Stimulated activated CD4-positive, alpha-beta T cell treated with anti-CD3 and anti-CD28 coated beads, TNF-alpha, amount 100 ng/mL, for 48 hours (primary cell): ENCODE measurements around the gene TGFBR1.
A peak's percentile ranks its signal among the peaks of the same experiment; 100 is the strongest.

Experiments used
- DNase-seq, 3 donors: peaks; one replicate each; pipeline ENCODE4 v3.0.0-alpha.2; 2020; ENCODE audit warnings: low read depth in 3 of 3

Gene TGFBR1

DNA sequence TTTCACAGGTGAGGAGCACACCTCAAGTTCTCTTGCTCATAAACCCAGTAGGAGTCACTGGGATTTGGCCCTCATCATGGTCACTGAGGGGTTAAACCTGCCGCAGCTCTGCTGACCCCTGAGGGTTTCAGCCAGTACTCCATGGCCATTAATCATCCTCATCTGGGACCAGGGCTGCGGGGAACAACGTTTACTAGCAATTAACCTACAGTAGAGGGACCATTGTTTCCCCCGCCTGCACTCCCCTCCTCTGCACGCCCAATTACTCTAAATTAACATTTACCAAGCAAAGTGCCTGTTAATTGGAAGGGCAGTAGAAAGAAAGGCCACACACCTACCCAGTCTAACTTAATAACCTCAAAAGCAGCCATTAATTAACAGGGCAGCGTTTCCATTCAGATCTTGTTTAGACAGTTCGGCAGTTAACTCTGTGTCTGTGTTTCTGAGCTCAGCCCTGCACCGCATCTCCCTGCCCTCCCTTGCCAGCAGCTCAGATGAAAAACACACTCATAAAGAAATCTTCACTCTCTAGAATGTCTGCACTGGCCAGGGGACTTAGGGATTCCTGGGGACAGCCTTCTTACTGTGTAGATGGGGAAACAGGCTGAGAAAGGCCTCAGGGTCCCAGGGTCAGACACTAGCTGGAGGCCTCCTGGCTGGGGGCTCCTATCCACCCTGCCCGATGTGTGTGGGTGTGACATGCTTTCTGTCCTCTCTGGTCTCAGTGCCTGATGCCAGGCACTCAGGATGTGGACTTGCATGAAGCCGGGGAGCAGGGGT, 65.3 kb downstream of the TGFBR1 start:
- DNase-seq: no peak

DNA sequence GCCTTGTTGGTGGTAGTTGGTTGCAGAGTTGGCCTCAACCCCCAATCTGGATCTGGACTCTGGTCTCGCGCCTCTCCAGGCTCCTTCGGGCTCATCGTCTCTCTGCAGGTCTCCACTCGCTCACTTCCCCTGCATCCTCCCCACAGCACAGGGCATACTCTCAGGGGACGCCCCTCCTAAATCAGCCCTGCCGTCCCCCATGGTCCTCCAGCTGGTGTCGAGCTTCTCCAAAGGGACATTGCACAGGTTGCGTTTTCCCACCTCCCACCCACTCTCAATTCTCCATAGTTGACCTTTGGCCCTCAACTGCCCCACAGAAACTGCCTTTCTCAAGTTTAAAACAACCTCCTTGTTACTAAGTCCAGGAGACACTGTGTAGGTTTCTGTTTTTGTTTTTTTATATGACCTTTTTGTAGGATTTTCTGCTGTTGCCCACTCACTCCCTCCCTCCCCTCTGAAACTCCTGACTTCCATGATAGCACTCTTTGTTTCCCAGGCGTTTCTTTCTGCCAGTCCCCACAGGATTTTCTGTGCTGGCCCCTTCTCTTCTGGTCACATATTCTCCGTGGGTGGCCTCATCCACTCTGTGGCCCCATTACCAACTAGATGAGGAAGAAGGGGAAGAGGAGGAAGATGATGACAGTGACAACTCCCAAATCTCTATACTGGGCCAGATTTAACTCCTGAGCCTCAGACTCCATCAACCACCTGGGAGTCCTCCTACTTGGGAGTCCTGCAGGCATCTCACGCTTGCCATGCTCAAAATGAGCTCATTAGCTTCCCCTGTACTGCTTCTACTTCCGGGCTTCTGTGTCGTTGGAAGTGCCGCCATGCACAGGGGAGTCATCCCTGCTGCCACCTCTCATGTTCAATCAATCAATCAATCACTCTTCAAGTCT, 66.6 kb downstream of the TGFBR1 start:
- DNase-seq: no peak

DNA sequence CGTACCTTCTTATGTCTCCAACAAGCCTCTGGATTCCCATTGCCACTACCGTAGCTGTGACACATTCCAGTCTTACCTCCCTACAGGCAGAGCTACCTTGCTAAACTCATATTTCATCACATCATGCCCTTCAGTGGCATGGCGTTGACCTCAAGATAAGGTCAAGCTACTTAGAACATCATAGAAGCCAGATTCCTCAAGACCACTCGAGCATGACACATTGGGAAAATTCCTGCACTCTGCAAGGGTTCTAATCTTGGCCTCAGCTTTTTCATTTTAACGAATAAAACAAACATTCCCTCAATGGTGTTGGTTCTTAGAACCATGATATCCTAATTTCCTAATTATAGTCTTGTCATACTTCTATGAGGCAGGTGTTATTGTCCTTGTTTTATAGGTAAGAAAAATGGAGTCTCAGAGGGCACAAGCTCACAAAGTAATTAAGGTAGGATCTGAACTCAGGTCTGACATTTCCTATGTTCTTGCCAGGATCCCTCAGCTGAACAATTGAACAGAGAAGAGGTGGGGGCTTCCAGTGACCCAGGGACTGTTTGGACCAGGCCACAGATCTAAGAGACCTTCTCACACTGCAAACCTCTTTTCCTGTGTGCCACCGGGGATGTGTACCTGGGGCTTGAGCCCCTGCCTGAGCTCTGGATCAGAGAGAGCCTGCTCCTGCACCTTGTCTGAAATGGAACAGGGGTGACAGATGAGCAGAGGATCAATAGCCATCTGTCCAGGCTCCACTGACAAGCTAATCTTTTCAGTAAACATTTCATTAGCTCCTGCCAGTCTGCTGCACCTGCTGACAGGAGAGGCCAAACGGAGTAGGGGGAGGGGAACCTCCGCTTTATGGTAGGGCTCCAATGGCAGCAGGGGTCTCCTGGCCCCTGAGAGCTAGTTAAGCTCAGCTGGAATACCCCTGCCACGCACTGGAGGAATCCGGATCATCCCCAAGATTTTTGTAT, 67.5 kb downstream of the TGFBR1 start:
- DNase-seq: no peak

DNA sequence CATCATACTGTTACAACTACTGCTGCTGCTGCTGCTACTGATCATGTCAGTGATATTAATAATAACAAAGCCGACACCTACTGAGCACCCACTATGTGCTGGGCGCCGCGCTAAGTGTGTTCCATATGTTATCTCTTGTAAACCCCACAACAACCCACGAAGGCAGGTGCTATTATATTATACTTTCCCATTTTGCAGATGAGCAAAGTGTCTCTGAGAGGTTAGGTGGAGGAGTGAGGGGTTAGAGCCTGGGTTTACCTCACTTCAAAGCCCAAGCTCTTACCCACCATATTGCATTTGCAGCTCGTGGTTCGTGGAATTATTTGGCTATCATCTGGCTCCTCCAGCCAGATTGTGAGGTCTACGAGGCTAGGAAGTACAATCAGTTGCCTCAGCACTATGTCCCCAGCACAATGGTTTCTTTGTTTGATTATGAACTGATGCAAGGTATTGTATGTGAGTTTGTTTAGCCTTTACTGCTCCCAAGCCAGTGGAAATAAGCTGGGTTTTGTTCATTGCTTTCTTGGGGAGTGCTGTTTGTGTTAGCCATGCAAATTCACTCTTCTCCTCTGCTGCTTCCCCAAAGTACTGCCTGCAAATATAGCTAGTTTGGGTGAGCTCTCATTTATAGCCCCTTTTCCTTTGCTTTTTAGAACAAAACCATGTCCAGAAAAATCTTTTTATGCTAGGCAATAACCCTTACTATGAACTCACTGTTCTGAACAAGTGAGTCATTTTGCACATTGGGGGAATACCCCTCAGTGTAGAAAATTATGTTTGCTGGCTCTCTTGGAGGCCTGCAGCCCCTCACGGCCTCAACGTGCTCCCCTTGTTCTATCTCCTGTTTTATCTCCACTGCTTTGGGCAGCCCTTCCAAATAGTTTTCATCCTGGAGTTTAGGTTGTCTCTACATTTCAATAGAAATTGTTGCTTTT, 68.9 kb downstream of the TGFBR1 start:
- no peak for DNase-seq

DNA sequence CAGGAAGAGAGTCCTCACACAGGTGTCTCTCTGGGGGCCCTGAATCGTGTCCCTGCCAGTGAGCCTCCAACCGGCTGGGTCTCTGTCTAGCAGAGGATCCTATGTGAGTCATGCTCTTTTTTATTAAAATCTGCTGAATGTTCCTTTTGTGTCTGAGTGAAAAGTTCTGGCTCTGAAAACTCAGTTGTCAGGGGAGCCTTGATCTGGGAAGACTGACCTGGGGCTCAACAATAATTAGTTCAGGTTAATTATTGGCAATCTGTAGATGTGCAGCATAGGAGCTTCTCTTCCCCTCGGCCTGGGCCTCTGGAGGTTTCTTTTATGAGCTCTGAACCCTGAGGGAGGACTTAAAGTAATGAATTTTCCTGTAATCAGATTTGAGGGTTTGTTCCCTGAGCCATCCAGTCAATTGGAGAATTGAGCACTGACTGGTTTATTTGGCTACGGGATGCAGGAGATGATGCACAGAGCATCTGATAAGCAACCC, 71.7 kb downstream of the TGFBR1 start:
- no peak for DNase-seq

DNA sequence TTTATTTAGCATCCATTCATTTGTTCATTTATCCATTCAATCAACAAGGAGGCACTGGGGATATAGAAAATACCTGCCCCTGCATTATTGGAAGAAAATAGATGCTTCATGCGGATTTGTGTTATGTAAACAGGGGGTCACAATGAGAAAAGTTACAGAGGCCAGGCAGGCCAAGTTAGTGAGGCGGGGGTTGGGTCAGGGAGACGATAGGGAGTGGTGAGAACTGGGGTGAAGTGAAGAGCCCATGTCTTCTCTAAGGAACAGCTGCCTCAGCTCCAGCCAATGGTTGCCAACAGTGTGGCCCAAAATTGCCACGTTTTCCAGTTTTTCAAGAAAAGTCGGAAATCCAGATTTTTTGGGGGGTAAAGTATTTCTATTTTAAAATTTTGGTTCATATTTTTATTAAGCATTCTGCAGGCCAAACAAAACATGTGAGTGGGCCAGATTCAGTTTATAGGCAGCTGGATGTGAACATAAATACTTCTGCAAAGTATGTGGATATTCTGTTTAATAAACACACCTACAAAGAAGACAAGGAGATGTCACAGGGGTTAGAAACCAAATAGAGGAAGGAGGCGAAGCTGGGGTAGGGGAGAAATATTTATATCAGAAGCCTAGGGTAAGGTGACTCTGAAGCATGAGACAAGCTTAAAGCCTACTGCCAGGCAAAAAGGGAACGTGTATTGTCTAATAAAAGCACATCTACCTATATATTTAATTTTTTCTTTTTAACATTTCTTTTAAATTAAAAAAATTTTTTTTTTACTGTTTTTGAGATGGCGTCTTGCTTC, 72.9 kb downstream of the TGFBR1 start:
- DNase-seq: no peak

DNA sequence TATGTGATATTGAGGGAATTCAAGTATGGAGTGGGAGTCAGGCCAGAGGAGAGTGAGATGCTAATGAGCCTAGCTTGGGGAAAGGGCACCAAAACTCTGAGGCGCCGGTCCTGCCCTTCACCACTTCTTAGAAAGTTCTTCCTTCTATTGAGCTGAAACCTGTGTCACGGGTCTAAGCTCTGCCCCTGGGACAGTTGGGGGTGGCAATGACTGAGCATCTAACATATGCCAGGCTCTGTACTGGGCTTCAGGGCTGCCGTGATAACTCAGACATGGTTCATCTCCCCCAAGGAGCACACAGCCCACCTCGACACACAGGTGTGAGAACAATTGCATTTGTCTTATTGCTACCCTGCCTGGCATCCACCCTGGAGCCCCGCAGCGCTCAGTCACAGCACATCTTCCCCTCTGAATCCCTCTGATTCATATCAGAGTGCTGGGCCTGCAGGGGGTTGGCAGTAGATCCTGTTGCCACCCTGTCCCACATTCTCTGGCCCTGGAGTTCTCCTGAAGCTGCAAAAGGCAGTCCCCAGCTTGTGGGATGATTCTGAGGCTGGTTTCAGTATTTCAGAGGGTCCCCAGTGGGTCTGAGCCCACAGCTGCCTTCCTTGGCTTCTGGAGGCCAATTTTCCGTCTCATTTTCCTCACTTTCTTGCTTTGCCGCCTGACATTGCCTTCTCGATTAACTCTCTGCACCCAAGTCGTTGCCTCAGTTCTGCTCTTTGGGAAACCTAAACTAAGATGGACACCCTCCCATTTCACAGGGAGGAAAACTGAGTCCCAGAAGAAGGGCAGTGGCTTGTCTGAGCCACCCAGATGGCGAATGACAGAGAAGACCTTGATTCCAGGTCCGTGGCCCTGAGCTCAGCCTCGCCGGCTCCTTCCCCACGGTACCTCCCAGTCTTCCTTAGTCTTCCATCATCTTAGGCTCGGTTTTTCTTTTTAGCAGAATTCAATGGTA, 74.3 kb downstream of the TGFBR1 start:
- no peak for DNase-seq

DNA sequence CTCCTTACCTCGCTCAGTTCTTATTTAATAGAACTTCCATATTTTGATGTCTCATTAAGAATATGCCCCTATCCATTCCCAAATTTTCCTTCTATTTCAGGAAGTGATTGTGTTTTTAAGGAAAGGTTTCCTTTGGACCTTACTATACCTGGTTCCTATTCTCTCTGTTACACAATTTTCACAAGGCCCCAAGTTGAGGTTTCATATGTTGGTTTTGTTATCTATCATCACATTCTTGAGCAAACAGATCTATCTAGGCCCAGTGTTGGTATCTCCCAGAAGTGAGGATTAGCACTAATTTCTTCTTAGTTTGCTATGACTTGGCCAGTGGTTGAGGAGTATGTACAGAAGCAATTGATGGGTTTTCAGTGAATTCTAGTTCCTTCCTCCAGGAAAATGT, 75.3 kb downstream of the TGFBR1 start:
- no peak for DNase-seq

DNA sequence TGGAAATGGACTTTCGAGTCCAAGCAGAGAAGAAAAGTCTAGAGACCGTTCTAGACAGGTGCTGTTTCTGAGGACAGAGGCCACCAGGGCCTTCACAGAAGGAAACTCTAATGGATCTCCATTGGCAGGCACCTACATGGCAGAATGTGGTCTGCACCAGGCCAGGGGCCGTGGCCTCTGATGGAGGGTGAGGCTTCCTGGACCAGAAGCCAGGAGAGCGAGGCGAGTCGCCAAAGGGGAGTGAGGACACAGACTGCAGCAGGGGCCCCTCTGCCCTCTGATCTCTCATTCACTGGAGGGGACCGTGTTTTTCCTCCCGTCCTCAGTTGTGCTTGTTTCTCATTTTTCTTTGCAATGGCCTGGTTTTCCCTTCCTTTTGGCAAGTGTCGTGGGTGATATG, 75.7 kb downstream of the TGFBR1 start:
- DNase-seq: no peak

DNA sequence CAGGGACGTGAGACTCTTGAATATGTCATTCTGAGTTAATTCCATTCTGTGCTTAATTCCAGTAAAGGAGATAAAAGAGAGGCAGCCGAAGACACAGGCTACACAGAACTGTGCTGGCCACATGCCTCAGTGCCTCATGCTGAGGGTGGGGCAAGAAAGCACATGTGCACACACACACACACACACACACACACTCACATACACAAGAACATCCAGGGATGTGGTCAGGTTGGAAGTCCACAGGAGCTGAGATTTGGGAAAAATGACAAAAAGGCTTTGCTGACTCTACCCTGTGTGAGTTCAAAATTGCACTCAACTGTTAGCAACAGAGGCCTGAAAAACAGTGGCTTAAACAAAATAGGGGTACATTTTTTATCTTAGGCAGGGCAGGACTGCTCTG, 76.3 kb downstream of the TGFBR1 start:
- no peak for DNase-seq

DNA sequence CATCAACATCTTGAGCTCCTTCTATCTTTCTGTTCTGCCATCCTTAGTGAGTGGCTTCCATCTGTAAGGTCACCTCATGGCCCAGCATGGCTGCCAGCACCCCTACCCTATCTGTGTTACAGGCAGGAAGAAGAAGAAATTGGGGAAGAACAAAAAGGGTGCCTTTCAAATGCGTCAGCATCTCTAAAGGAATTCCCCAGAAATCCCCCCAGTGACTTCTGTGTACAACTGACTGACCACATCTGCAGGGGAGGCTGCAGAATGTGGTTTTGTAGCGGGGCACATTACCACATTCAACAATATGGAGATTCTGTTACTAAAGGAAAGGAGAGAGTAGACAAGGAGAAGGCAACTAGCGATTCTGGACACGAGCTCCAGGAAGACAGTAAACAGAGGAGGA, 76.7 kb downstream of the TGFBR1 start:
- DNase-seq: no peak

DNA sequence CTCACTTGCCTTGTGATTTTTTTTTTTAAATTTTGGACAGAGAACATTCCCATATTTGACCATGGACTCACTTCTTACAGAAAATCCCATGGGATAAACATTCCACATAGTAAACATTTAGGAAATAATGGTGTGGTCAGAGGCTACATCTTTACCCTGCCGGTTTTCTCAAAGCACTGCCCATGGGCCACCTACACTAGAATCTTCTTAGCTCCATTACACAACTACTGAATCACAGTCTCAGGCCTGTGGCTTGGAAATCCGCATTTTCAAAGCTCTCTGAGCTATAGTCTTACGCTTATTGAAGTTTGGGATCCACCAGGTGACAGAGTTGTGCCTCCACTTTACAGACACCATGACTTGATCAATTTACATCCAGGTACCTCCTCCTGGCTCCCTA, 77.4 kb downstream of the TGFBR1 start:
- no peak for DNase-seq

DNA sequence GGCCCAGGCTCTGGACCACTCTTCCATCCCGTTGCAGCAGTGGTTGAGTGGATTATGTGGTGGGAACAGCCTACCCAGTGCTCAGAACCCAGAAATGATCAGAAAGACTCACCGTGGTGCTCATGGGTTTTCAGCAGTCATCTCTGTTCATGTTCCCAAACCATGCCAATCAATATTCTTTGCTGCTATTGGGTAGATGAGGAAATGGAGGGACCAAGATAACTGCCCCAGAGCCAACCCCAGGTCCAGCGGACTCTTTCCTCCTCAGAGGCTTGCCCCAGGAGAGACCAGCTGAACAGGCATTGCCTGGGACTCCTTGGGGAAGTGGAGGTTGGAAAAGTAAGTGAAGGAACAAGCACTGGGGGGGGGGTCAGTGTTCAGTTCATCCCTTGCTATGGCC, 78.7 kb downstream of the TGFBR1 start:
- DNase-seq: no peak

DNA sequence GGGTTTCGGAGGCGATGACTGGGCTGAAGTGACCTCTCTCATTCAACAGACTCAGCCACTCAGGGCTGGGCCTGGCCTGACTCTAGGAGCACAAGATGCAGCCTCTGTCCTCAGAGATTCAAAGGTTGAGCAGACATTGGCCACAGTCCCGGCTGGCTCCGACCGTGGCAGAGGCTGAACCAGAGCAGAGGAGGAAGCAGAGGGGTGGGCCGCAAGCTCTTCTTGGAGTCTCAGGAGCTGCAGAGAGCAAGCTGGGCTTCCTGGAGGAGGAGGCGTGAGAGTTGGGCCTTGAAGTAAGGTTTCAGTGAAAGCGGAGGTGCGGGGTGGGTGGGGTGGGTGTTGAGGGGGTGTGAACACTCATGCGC, 79.2 kb downstream of the TGFBR1 start:
- DNase-seq: no peak

DNA sequence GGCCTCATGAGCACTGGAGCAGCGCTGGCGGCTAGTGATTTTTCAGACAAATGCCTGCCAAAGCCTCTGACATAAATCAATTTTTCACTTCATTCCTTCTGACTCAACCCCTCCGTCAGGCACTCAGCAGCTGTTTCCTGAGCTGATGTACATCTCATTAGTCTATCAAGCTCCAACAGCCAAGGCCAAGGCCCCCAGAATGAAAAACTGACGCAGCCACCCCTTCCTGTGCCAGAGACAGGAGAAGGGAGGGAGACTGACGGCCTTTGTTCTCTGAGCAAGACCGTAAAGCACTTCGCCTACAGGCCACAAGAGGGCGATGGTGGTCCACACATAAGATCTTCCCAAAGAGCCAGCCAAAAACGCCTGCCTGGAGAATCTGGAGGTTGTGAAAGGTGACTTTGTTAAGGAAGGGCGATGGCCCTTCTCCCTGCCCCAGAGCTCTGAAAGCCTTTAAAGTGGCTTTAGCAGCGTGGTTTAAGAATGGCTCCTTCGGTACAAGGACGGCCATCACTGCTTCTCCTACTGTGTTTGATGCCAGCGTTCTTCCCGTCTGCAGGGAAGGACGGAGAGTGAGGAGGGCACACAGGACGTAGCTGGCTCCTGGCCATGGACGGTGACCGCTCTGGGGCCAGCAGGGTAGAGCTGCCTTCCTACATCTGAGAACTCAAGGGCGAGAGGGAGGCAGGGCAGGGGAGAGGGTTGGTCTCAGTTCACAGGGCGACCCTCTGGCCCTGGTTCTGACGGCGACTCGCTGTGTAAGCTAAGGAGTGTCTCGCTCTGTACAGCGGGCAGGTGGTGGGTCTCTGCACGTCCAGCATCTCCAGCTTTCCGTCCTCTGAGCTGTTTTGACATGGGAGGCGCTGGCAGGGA, 79.8 kb downstream of the TGFBR1 start:
- DNase-seq: peak; percentile 56 to 70 (median 65)

DNA sequence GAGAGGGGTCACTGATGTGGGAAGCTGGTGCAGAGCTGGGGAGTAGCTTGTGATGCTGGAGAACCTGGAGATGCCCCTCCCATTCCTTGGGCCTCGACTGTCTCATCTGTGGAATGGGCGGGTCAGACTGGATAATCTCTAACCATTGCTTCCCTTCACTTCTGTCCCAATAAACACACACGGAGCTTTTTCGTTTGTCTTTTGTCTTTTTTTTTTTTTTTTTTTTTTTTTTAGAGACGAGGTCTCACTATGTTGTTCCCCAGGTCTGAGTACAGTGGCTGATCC, 80.4 kb downstream of the TGFBR1 start:
- no peak for DNase-seq

DNA sequence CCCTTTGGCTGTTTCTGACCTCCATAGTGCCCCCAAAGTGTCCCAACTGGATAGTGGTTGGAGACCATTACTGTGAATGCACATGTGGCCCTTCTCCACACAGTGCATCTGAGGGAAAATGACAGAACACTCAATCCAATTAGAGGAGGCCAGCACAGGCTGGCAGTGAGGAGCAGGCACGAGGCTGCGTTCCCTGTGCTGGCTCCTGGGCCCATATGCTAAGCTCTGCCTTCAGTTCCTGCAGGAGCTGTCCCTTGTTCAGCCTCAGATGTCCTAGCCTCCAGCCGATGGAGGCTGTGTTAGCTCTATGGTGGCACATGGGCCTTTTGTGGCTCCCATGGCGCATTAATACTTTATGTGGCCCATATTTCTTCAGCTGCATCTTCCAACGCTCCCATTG, 81.0 kb downstream of the TGFBR1 start:
- DNase-seq: no peak

DNA sequence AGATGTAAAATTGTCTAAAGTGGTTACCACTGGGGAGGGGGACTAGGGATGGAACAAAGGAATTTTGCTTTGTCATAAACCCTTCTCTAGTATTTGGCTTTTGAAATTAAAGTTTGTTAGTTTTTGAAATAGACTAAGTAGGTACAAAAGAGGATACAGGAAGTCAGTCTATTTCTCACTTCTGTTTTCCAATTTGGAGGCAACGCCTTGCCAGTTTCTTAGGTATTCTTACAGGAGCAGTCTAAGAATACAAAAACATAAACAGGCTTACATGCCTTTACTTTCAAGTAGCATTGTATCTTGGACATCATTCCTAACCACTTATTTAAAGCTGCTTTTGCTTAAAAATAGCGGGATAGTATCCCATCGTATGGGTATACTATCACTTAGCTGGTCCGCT, 82.4 kb downstream of the TGFBR1 start:
- no peak for DNase-seq
